Retinal pigment epithelial cell (primary cell): ENCODE results near the gene SNX6.

Experiments
- DNase-seq: peaks from one replicate; pipeline ENCODE4 v3.0.0-alpha.2; 2010; ENCODE audit warnings: low read depth
- H3K4me3 ChIP-seq: 2 replicates; pipeline ENCODE4 v1.5.1; 2011; ENCODE audit warnings: mild to moderate bottlenecking, low read length, control low read depth, moderate library complexity
- TF ChIP-seq, protein P1 (sequence below): conservative IDR thresholded peaks from 2 replicates; pipeline ENCODE4 v1.5.1; 2011; ENCODE audit warnings: low read depth, low read length, control low read depth, inconsistent platforms

The SNX6 gene

DNA sequence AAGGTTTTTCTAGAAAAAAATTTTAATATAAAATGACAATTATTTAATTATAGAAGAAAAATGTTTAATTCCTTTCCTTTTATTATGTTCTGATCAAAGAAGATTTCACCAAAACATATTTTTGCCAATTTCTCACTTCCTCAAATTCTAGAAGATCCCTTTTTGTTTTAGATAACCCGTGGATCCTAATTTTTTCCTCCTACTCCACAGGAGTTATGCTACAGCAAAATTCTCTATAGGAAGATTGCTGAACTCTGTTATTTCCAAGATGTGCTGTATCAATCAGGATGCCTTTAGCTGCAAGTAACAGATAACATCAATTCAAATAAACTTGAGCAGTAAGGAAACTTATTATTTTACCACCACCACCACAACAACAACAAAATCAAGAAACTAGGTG, 3.8 kb upstream of the SNX6 start:
- H3K4me3 ChIP-seq: no peak overlapping the region
- TF ChIP-seq, protein P1, sequence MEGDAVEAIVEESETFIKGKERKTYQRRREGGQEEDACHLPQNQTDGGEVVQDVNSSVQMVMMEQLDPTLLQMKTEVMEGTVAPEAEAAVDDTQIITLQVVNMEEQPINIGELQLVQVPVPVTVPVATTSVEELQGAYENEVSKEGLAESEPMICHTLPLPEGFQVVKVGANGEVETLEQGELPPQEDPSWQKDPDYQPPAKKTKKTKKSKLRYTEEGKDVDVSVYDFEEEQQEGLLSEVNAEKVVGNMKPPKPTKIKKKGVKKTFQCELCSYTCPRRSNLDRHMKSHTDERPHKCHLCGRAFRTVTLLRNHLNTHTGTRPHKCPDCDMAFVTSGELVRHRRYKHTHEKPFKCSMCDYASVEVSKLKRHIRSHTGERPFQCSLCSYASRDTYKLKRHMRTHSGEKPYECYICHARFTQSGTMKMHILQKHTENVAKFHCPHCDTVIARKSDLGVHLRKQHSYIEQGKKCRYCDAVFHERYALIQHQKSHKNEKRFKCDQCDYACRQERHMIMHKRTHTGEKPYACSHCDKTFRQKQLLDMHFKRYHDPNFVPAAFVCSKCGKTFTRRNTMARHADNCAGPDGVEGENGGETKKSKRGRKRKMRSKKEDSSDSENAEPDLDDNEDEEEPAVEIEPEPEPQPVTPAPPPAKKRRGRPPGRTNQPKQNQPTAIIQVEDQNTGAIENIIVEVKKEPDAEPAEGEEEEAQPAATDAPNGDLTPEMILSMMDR: no peak
- DNase-seq: no peak

GRCh38 chr14:34632411-34632978, 2.5 kb upstream of the SNX6 start:
- H3K4me3 ChIP-seq: no peak overlapping the region
- DNase-seq: no peak
- TF ChIP-seq, protein P1: no peak

DNA sequence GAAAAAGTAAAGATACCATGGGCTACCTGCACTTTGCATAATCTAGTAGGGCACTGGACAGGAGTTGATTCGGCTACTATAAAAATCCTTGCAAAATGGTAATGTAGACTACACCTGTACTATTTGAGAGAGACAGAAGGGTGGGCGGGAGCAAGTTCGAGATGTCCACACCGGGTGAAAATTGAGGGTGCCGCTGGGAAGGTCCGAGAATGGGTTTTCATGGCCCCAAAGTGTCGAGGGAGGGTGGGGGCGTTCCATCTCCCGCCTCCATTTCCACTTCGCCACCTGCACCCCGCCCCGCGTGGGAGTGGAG, 648 bp downstream of the SNX6 start:
- peak overlapping the region; percentile 95 for H3K4me3 ChIP-seq
- DNase-seq: no peak
- TF ChIP-seq, protein P1: no peak

DNA sequence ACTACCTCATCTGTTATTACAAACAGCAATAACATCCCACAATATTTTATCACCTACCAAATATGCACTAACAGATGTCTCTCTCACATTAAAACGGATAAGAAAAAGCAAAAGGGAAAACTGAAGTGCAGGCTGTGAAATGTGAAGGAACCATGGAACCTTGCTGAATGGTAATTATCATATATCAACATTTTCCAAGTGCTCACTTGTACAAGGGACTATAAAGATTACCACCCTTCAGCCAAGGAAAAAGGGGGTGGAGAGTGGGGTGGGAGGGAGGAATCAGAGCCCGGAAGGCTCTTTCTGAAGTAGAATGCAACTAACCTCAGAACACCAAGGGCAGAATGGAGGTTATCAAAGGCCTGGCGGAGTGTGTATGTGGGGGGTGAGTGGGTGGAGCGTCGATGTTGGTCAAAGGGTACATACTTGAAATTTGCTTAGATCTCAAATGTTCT, 1.2 kb downstream of the SNX6 start:
- TF ChIP-seq, protein P1: no peak
- H3K4me3 ChIP-seq: peak overlapping the region; percentile 95
- DNase-seq: no peak

DNA sequence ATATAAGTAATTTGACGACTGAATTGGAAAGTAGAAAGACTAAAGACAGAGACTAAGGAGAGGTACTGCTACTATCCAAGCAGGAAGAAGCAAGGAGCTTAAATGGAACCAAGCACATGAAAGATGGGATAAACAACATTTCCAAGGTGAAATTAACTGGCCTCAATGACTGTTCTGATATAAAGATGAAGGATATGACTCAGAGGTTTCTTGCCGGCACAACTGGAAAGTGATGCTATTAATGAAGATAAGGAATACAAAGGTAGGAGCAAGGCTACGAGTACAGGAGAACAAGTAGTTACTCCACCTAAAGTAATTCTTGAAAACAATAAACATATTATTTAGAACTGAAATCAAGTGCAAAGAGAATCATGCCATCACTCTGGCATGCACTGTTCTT, 6.4 kb downstream of the SNX6 start:
- TF ChIP-seq, protein P1: no peak
- H3K4me3 ChIP-seq: no peak overlapping the region
- DNase-seq: no peak

GRCh38 chr14:34620839-34621238, 9.1 kb downstream of the SNX6 start:
- TF ChIP-seq, protein P1: no peak
- no peak for DNase-seq
- no peak overlapping the region for H3K4me3 ChIP-seq

DNA sequence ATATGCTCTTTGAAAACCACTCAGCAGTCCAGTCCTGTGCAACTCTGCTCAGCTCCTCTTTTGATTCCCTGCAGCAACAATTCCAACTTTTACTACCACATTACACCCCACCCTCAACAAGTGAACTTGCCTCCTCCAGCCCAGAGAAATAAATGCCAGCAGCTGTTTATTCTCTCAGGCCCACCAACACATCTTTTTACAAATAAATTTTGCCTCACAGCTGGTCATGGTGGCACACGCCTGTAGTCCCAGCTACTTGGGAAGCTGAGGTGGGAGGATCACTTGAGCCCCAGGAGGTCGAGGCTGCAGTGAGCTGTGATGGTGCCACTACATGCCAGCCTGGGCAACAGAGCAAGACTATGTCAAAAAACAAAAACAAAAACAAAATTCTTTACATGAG, 9.8 kb downstream of the SNX6 start:
- DNase-seq: no peak
- TF ChIP-seq, protein P1: no peak
- H3K4me3 ChIP-seq: no peak overlapping the region
